Measurements from ENCODE around the gene ADAD1.

The ADAD1 gene

GRCh38 chr4:122384245-122384644 lies 5.4 kb downstream of the ADAD1 start:
- no peak overlapping the region for H3K4me3 ChIP-seq (replicated peaks in 1 of 2; ENCODE audit: low read depth in 2 of 2, low read length in 2 of 2)
- DNase-seq (ENCODE audit: low read depth in 2 of 2), result no peak
- TF ChIP-seq, protein P1, sequence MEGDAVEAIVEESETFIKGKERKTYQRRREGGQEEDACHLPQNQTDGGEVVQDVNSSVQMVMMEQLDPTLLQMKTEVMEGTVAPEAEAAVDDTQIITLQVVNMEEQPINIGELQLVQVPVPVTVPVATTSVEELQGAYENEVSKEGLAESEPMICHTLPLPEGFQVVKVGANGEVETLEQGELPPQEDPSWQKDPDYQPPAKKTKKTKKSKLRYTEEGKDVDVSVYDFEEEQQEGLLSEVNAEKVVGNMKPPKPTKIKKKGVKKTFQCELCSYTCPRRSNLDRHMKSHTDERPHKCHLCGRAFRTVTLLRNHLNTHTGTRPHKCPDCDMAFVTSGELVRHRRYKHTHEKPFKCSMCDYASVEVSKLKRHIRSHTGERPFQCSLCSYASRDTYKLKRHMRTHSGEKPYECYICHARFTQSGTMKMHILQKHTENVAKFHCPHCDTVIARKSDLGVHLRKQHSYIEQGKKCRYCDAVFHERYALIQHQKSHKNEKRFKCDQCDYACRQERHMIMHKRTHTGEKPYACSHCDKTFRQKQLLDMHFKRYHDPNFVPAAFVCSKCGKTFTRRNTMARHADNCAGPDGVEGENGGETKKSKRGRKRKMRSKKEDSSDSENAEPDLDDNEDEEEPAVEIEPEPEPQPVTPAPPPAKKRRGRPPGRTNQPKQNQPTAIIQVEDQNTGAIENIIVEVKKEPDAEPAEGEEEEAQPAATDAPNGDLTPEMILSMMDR (IDR thresholded peaks at IDR 0.05; ENCODE audit: low read depth, low read length), result no peak

DNA sequence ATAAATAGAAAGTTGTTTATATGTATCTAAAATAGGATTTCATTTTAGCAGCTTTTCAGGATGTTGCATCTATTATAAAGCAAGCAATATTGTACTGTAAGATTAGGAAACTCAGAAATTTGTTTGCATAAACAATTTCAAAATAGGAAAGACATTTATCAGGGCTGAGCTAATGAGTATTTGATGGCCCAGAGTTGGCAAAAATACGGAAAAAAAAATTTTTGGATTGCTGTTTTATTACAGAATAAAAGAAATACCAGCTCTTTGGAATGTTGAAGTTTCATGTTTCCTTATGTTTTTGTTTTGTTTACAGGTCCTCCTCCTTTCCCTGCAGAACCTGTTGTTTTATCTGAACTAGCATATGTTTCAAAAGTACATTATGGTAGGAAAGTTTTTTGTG lies 14.5 kb downstream of the ADAD1 start:
- H3K4me3 ChIP-seq (replicated peaks in 1 of 2; ENCODE audit: low read depth in 2 of 2, low read length in 2 of 2), result no peak overlapping the region
- DNase-seq (ENCODE audit: low read depth in 2 of 2), result no peak
- TF ChIP-seq, protein P1 (IDR thresholded peaks at IDR 0.05; ENCODE audit: low read depth, low read length), result no peak

- TF ChIP-seq, protein P1 (IDR thresholded peaks at IDR 0.05; ENCODE audit: low read depth, low read length), result no peak
- no peak for DNase-seq (ENCODE audit: low read depth in 2 of 2)
- no peak overlapping the region for H3K4me3 ChIP-seq (replicated peaks in 1 of 2; ENCODE audit: low read depth in 2 of 2, low read length in 2 of 2)
Observed at GRCh38 chr4:122403861-122404260, 25.1 kb downstream of the ADAD1 start.

DNA sequence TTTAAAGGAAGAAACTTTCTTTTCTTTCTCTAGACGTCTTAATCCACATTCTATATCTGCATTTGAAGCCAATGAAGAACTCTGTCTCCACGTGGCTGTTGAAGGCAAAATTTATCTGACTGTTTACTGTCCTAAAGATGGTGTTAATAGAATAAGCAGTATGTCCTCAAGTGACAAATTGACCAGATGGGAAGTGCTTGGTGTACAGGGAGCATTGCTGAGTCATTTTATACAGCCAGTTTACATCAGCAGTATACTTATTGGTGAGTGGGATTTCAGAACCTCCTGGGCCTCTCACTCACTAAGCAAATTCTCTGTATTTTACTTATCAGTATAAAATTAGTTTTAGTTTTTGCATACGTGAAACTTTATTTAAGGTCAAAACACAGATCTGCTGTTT lies 33.7 kb downstream of the ADAD1 start:
- peak; percentile 3 to 10 for DNase-seq (ENCODE audit: low read depth in 2 of 2)
- no peak overlapping the region for H3K4me3 ChIP-seq (replicated peaks in 1 of 2; ENCODE audit: low read depth in 2 of 2, low read length in 2 of 2)
- TF ChIP-seq, protein P1 (IDR thresholded peaks at IDR 0.05; ENCODE audit: low read depth, low read length), result no peak

- DNase-seq (ENCODE audit: low read depth in 2 of 2), result peak; percentile 2 to 54
- H3K4me3 ChIP-seq (replicated peaks in 1 of 2; ENCODE audit: low read depth in 2 of 2, low read length in 2 of 2), result no peak overlapping the region
- TF ChIP-seq, protein P1 (IDR thresholded peaks at IDR 0.05; ENCODE audit: low read depth, low read length), result no peak
Observed at GRCh38 chr4:122423246-122423645, 44.4 kb downstream of the ADAD1 start.

- TF ChIP-seq, protein P1 (IDR thresholded peaks at IDR 0.05; ENCODE audit: low read depth, low read length), result no peak
- no peak for DNase-seq (ENCODE audit: low read depth in 2 of 2)
Observed at GRCh38 chr4:122431351-122431750, 52.5 kb downstream of the ADAD1 start.

DNA sequence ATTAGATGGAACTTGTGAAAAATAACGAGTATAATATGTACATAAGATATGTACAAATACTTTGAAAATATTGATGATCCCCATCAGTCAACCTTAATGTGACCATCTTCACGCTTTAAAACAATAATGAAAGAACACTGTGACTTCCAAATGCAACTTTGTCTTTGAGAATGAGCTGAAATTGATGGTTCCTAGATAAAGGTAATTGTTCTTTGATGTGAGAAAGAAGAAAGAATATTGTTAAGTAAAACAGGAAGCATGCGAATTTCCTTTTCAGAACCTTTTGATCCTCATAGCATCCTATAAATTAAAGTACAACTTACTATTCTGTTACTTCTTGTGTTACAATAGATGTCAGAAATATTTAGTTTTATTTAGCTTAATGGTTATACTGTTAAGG lies 55.5 kb downstream of the ADAD1 start:
- no peak overlapping the region for H3K4me3 ChIP-seq (replicated peaks in 1 of 2; ENCODE audit: low read depth in 2 of 2, low read length in 2 of 2)
- DNase-seq (ENCODE audit: low read depth in 2 of 2), result no peak
- TF ChIP-seq, protein P1 (IDR thresholded peaks at IDR 0.05; ENCODE audit: low read depth, low read length), result no peak

More at GRCh38 chr4:122431351-122431750, 52.5 kb downstream of the ADAD1 start:
- H3K4me3 ChIP-seq (replicated peaks in 1 of 2; ENCODE audit: low read depth in 2 of 2, low read length in 2 of 2), result no peak overlapping the region
